Endothelial cell of hepatic sinusoid (primary cell): ENCODE data around the gene GRIK4.

Source experiments
- in situ Hi-C: cut with HindIII; loops from 2 replicates; pipeline ENCODE4 v1.10.0; 2017; ENCODE audit warnings: low sequenced_read_pairs

GRIK4 gene

GRCh38 chr11:120827198-120827597, 315.6 kb downstream of the GRIK4 start:
- in situ Hi-C loops = no loop called here

GRCh38 chr11:120827820-120828219, 316.3 kb downstream of the GRIK4 start:
- in situ Hi-C loops = no loop called here

GRCh38 chr11:120828847-120829246, 317.3 kb downstream of the GRIK4 start:
- in situ Hi-C loops = no loop called here

- in situ Hi-C loops = no loop called here
Measured at GRCh38 chr11:120830085-120830620, 318.6 kb downstream of the GRIK4 start.

GRCh38 chr11:120832481-120833238, 321.1 kb downstream of the GRIK4 start:
- in situ Hi-C loops = no loop called here

- in situ Hi-C loops = no loop called here
Measured at GRCh38 chr11:120834686-120835210, 323.2 kb downstream of the GRIK4 start.

- in situ Hi-C loops = no loop called here
Measured at GRCh38 chr11:120835601-120836228, 324.2 kb downstream of the GRIK4 start.

- in situ Hi-C loops = no loop called here
Measured at GRCh38 chr11:120837696-120838095, 326.1 kb downstream of the GRIK4 start.

- in situ Hi-C loops = no loop called here
Measured at GRCh38 chr11:120839201-120839600, 327.7 kb downstream of the GRIK4 start.

- in situ Hi-C loops = no loop called here
Measured at GRCh38 chr11:120839846-120840402, 328.4 kb downstream of the GRIK4 start.

GRCh38 chr11:120840661-120841060, 329.1 kb downstream of the GRIK4 start:
- in situ Hi-C loops = no loop called here

- in situ Hi-C loops = no loop called here
Measured at GRCh38 chr11:120841074-120841473, 329.5 kb downstream of the GRIK4 start.

GRCh38 chr11:120842195-120842594, 330.6 kb downstream of the GRIK4 start:
- in situ Hi-C loops = no loop called here

- in situ Hi-C loops = no loop called here
Measured at GRCh38 chr11:120853435-120853834, 341.9 kb downstream of the GRIK4 start.

- in situ Hi-C loops = no loop called here
Measured at GRCh38 chr11:120854988-120855387, 343.4 kb downstream of the GRIK4 start.

- in situ Hi-C loops = no loop called here
Measured at GRCh38 chr11:120857508-120857907, 346.0 kb downstream of the GRIK4 start.

- in situ Hi-C loops = no loop called here
Measured at GRCh38 chr11:120858740-120859139, 347.2 kb downstream of the GRIK4 start.

- in situ Hi-C loops = no loop called here
Measured at GRCh38 chr11:120859552-120860295, 348.2 kb downstream of the GRIK4 start.

- in situ Hi-C loops = no loop called here
Measured at GRCh38 chr11:120863359-120863758, 351.8 kb downstream of the GRIK4 start.

- in situ Hi-C loops = no loop called here
Measured at GRCh38 chr11:120867024-120867423, 355.5 kb downstream of the GRIK4 start.

GRCh38 chr11:120867531-120867930, 356.0 kb downstream of the GRIK4 start:
- in situ Hi-C loops = no loop called here
